ENCODE data around the gene SMCHD1.
"Not testable (repeated sequence)": the region's sequence is repeated elsewhere in the genome, so short reads cannot be mapped to it uniquely, and the experiment has no call there.

The SMCHD1 gene

DNA sequence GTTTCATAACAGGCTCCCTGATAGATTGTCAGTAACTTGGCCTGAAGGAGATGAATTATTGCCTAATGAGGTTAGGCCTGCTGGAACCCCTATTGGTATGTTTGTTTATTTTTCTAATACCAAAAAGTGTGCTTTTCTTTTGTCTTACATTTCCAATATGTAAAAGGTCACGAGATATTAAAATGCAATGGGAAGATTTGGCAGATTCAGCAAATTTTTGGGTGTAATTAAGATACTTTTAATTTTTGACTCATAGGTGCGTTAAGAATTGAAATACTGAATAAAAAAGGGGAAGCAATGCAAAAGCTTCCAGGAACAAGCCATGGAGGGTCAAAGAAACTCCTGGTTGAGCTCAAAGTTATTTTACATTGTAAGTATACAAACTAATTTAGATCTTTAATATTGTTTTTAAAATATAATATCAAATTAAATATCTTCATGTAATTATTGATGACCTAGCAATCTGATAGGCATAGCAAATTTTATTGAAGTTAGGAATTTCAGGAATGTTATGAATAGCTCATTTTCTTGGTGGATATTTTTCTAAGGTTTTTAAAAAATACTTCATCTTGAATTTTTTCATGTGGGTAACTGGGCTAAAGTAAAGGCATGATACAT, 52.1 kb downstream of the SMCHD1 start:
- H3K4me3 ChIP-seq, result no peak overlapping the region
- no peak overlapping the region for H3K27ac ChIP-seq

DNA sequence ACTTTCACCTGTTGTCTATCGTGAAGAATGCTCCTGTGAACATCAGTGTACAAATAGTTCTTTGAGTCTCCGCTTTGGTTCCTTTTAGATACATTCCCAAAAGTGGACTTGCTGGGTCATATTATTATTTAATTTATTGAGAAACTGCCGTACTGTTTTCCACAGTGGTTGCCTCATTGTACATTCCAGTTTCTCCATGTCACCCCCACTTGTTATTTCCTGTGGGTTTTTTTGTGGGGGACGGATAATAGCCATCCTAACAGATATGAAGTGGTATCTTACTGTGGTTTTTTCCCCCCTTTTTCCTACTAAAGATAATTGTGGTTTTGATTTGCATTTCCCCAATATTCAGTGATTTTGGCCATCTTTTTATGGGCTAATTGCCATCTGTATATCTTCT, 53.8 kb downstream of the SMCHD1 start:
- H3K4me3 ChIP-seq, result no peak overlapping the region
- no peak overlapping the region for H3K27ac ChIP-seq

DNA sequence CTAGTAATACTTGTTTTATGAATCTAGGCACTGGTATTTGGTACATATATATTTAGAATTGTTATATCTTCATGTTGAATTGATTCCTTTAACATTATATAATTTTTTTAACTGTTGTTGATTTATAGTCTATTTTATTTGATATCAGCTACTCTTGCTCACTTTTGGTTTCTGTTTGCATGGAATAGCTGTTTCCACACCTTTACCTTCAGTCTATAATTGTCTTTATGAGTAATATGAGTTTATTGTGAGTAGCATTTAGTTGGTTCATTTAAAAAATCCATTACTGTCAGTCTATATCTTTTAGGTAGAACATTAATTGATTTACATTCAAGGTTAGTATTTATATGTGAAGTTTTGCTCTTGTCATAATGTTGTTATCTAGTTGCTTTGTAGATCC, 58.6 kb downstream of the SMCHD1 start:
- Histone ChIP-seq H3K27ac (no peak overlapping the region), H3K4me3 (no peak overlapping the region)

DNA sequence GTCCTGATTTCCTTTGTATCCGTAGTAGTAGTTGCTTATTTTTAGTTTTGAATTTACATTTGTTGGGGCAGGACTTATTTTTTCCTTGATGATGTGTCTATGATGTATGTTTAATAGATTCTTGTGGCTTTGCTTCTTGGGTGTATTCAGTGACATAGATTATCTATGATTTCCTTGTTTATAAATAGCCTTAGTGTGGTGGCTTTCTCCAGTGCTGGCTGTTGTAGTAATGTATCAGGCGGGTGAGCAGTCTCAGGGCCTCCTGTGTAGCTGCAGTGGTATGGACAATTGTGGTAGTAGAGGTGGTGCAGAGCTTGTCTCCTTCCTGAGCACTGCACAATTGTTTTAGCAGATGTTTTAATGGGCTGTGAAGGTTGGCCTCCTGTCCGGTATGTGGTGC, 60.5 kb downstream of the SMCHD1 start:
- Histone ChIP-seq H3K4me3 (no peak overlapping the region), H3K27ac (no peak overlapping the region)

DNA sequence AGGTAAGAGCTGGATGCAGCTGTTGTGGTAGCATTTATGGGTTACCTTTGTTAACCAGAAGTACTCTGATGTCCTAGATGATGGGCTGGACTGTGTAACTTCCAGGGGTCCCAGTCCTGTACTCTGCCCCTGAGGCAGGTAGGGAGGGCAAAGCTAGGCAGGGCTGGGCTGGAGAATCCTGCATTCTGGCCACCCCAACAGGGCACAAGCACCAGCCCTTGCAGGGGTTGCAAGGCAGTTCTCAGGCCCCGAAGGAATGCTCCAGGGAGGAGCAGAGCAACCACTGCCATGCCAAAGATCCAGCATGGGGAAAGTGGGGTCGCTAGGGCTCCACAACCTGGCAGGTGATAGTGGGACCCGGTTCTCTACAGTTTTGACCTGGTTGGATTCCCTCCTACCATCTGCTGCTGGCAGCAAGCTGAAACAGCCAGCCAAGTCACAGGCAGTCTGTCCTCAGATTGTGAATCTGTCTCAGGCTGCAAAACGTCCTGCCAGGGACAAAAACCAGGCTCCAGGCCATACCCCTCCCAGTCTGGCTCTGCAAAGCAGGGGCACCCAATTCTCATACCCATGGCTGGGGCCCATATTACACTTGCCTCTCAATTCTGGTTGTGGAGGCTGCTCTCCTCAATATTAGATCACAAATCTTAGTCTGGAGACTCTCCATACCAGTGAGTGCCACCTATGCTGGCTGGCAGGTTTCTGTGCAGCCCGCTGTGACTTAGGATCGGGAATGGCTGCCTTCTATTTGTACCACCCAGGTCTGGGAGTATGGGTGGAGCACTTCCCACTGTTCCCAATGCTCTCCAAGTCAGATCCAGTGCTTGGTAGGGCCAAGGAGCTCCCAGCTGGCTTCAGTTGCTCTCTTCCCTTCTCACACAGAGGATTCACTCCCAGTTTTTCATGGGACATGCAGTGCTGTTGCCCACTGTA, 61.1 kb downstream of the SMCHD1 start:
- Histone ChIP-seq H3K27ac (peak overlapping the region in 1 of 21 experiments; percentile 61), H3K4me3 (no peak overlapping the region)

DNA sequence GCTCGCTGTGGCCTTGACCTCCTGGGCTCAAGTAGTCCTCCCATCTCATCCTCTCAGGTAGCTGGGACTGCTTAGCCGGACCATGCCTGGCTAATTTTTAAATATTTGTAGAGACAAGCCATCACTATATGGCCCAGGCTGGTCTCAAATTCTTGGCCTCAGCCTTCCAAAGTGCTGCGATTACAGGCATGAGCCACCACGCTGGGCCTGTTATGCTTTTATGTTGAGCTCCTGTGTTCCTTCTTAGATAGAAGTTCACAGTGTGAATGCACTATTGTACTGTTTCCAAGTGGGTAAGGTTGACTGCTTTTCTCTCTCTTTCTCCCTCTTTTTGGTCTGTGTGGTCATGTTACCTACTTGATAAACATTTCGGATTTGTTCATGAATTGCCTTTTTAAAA, 61.9 kb downstream of the SMCHD1 start:
- no peak overlapping the region for H3K4me3 ChIP-seq
- H3K27ac ChIP-seq, result no peak overlapping the region

DNA sequence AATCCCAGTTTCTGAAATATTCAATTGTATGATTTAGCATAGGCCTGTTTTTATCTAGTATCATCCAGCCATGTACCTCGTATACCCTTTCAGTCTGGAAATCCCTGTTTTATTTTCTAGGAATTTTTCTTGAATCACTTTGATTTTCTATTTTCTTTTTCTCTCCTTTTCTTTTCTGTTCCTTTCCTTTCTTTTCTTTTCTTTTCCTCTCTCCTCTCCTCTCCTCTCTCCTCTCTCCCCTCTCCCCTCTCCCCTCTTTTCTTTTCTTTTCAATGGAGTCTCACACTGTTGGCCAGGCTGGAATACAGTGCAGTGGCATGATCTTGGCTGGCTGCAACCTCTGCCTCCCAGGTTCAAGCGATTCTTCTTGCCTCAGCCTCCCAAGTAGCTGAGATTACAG, 63.5 kb downstream of the SMCHD1 start:
- Histone ChIP-seq H3K27ac (no peak overlapping the region), H3K4me3 (no peak overlapping the region)

DNA sequence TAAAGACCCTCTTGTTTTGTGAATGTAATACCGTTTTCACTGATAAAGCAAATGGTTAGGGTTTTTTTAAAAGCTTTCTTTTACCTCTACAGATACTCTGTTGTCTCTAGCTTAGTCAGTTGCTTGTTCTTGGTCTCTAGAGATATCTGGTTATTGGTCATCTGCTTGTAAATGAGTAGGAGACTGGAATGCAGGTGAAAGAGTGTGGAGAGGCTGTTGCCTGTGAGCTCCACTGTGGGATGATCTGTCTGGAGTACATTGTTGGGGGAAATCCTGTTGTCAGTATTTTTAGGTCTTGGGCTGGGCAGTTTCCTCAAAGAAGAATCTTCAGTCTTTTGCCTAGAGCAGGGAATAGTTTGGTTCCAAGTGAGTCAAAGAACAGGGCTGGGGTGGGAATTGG, 67.7 kb downstream of the SMCHD1 start:
- Histone ChIP-seq H3K27ac (no peak overlapping the region), H3K4me3 (no peak overlapping the region)

DNA sequence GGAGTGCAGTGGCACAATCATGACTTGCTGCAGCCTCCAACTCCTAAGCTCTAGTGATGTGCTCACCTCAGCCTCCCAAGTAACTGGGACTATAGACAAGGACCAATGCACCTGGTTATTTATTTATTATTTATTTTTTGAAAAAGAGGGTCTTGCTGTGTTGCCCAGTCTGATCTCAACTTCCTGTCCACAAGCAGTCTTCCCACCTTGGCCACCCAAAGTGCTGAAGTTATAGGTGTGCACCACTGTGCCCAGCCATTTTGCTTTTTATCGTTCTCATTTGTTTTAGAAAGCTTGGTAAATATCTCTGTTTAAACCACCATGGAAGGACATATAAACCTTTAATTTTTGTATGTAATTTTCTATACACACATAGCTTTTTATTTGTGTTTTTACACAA, 74.2 kb downstream of the SMCHD1 start:
- Histone ChIP-seq H3K4me3 (no peak overlapping the region), H3K27ac (no peak overlapping the region)

DNA sequence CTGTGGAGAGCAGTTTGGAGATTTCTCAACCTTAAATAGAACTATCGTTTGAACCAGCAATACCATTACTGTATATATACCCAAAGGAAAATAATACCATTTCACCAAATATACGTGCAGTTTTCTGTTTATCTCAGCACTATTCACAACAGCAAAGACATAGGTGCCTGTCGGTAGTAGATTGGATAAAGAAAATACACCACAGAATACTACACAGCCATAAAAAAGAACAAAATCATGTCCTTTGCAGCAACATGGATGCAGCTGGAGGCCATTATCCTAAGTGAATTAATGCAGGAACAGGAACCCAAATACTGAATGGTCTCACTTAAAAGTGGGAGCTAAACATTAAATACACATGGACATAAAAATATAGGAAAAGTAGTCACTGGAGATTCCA, 81.3 kb downstream of the SMCHD1 start:
- H3K27ac ChIP-seq, result no peak overlapping the region
- H3K4me3 ChIP-seq, result no peak overlapping the region

DNA sequence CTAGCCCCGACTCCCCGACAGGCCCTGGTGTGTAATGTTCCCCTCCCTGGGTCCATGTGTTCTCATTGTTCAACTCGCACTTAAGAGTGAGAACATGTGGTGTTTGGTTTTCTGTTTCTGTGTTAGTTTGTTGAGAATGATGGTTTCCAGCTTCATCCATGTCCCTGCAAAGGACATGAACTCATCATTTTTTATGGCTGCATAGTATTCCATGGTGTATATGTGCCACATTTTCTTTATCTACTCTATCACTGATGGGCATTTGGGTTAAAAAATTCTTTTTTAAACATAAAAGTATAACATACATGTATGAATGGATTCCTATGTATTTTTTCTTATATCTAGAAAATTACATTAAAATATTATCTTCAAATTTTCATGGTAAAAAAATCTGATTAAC, 84.6 kb downstream of the SMCHD1 start:
- H3K27ac ChIP-seq, H3K4me3 ChIP-seq: not testable (repeated sequence)

DNA sequence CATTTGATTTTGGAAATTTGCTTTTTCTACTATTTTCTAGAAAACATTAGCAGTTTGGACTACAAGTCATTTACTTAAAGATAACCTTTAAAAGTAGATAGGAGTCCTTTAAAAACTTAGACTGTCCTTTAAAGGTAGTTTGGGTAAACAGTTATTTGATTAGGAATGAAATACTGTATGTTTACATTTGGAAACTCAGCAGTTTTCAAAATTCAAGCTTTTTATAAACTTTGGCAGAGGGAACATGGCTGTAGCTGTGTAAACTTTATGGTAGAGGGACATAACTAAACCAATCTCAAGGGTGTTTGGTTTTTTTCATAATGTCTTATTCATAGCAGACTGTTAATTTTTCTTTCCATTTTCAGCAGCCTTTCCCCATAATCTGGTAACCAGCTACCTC, 90.7 kb downstream of the SMCHD1 start:
- H3K27ac ChIP-seq, result no peak overlapping the region
- no peak overlapping the region for H3K4me3 ChIP-seq

DNA sequence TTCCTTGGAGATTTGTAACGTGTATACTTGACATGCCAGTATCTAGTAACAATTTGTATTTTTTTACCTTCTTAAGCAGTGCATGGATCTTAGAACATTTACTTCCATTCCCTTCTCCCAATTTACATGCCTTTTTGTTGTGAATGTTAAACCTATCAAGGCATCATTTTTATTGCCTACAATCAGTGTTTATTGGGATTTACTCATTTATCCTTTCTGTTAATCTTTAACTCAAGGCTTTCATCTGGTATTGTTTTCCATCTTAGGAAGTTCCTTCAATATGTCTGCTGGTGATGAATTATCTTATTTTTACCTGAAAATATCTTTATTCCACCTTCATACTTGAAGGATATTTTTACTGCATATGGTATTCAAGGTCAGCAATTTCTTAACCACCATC, 102.8 kb downstream of the SMCHD1 start:
- Histone ChIP-seq H3K27ac (no peak overlapping the region), H3K4me3 (no peak overlapping the region)

DNA sequence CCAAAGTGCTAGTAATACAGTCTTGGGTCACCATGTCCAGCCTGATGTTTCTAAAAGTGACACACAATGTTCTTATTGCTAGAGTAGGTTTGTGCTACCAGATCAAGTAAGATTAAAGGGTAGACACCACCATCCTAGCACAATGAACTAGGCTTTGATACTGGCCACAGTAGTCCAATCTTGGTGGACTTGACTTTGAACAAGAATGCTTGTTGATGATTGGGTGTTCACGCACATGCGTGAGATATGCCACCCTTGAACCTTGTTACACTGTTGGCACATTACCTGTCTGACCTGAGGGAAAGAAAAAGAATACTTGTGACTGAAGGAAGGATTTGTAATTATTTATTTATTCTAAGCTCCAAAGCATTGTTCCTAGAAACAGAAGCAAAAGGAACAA, 119.1 kb downstream of the SMCHD1 start:
- Histone ChIP-seq H3K4me3 (no peak overlapping the region), H3K27ac (no peak overlapping the region)

DNA sequence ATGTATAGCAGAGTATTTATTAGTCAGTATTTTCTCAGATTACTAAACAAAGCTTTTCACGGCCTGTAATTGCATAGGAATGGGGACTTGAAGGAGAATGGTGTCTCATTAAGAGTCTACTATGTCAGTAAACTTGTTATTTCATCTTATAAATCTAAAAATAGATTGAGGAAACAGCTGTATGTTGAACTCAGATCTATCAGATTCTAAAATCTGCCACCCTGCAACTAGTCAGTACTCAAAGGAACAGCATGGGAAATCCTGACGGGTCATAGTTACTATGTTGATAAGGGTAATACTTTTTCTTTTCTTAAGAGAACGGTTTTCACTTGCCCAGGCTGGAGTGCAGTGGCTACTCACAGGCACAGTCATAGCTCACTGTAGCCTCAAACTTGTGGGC, 121.1 kb downstream of the SMCHD1 start:
- Histone ChIP-seq H3K4me3 (no peak overlapping the region), H3K27ac (no peak overlapping the region)

DNA sequence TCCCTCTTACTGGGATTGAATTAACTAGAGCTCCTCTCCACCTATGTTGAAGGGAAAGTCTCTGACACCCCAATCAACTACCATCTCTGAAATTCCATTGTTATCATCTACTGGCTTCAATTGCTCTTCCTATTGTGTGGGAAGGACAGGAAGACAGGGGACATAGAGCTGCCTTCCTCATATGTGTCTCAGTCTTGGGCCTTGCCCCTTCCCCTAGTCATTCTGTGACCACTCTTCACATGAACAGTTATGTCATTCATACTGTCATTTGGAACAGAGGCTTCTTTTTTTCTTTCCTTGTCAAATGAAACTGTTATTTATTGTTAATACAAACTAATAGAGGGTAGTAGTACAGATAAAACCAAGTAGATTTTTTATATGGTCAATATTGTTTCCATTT, 121.7 kb downstream of the SMCHD1 start:
- Histone ChIP-seq H3K27ac (no peak overlapping the region), H3K4me3 (no peak overlapping the region)

DNA sequence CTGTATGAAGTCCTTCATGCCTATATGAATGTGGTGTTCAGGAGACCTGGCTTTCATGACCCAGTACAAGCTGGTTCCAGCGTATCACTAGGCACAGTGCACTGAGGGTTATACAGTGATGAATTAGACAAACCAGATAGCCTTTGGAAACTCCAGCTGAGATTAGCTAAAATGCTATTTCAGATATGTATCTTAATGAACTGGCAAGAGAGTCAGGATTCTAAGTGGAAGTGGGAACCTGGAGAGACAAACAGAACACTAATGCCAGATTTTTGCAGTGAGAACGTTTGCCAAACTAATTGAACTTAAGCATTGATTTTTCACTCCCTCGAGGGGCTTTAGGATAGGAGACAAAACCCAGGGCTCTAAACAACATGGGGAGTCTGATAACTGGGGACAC, 125.2 kb downstream of the SMCHD1 start:
- Histone ChIP-seq H3K4me3 (no peak overlapping the region), H3K27ac (no peak overlapping the region)

DNA sequence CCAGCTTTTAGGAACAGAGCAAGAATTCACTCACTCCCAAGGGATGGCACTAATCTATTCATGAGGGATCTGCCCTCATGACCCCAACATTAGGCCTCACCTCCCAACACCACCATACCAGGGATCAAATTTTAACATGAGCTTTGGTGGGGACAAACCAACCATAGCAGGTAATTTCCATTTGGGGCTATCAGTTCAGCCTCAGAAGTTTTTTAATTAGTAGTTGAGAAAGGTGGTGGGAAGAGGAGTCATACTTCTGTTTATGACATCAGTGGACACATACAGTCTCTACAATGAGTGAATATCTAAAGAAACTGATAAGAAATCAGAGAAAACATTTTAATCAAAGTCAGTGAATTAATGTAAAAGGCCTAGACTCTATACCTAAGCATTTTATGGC, 131.7 kb downstream of the SMCHD1 start:
- no peak overlapping the region for H3K4me3 ChIP-seq
- no peak overlapping the region for H3K27ac ChIP-seq

DNA sequence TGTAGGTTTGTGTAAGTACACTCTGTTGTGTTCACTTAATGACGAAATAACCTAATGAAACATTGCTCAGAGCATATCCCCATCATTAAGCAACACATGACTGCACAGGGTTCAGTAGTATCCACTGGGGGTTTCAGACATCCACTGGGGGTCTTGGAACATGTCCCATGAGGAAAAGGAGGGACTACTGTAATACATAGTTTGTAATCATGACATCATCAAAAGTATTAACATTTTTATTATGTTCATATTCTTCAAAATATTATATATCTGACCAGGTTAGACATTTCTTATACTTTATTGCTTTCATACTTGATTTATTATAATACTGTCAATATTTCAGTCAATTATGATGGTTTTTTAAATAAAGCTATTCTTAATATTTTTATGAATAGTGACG, 136.9 kb downstream of the SMCHD1 start:
- no peak overlapping the region for H3K27ac ChIP-seq
- no peak overlapping the region for H3K4me3 ChIP-seq

DNA sequence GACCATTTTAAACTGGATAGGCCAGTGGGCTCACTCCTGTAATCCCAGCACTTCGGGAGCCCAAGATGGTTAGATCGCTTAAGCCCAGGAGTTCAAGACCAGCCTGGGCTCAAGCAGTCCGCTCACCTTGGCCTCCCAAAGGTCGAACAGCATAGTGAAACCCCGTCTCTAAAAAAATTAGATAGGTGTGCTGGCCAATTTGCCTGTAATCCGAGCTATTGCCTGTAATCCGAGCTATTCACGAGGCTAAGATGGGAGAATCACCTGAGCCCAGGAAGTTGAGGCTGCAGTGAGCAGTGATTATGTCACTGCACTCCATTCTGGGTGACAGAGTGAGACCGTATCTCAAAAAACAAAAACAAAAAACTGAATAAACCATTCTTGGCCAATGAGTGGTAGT, 138.6 kb downstream of the SMCHD1 start:
- Histone ChIP-seq H3K4me3 (no peak overlapping the region), H3K27ac (no peak overlapping the region)

DNA sequence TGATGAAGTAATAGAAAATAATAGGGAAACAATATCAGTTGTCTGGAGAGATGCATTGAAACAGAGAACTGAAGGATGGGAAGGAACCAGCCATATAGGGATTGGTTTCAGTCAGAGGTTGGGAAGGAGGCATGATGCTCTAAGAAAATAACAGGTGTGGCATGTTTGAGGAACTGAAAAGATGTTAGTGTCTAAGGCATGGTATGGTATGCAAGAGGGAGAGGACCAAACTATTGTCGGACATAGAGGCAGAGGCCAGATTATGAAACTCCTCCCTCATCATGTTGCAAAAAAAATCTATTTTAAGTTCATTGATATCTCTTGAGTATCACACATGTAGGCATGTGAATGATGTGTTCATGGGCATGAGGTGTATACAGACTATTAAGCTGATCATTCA, 142.4 kb downstream of the SMCHD1 start:
- no peak overlapping the region for H3K4me3 ChIP-seq
- no peak overlapping the region for H3K27ac ChIP-seq

DNA sequence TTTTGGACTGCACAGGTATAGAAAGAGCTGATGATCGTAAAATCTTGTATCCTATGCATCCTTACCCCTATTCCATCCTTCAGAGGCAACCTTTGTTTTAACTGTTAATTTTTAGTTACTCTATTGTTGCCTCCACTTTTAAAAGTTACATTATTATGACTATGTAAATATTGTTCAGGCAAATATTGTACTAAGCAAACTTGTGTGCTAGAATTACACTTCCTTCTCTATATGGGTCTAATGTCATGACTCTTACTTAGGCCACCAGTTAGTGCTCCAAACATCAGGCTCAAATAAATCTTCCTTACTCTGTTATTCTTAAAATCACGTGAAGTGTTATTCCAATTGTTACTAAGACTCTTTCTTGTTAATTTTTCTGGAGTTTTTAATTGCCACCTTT, 143.8 kb downstream of the SMCHD1 start:
- Histone ChIP-seq H3K4me3 (no peak overlapping the region), H3K27ac (no peak overlapping the region)
